Activated naive CD8-positive, alpha-beta T cell (primary cell): Measurements from ENCODE around the gene ZRANB3.
"Not testable (repeated sequence)": the region's sequence is repeated elsewhere in the genome, so short reads cannot be mapped to it uniquely, and the experiment has no call there.

Experiments used
- H3K27ac Mint-ChIP-seq: one replicate; pipeline ENCODE4 v1.8.0; 2021; ENCODE audit warnings: mixed read lengths
- H3K27me3 Mint-ChIP-seq: one replicate; pipeline ENCODE4 v1.8.0; 2021; ENCODE audit warnings: mixed read lengths
- H3K36me3 Mint-ChIP-seq: one replicate; pipeline ENCODE4 v1.8.0; 2021; ENCODE audit warnings: mixed read lengths
- H3K4me1 Mint-ChIP-seq: one replicate; pipeline ENCODE4 v1.8.0; 2021; ENCODE audit warnings: low read depth, mixed read lengths
- H3K4me3 Mint-ChIP-seq: one replicate; pipeline ENCODE4 v1.8.0; 2021; ENCODE audit warnings: mild to moderate bottlenecking, mixed read lengths
- H3K9me3 Mint-ChIP-seq: one replicate; pipeline ENCODE4 v1.8.0; 2021; ENCODE audit warnings: low read depth, mixed read lengths

Gene ZRANB3

DNA sequence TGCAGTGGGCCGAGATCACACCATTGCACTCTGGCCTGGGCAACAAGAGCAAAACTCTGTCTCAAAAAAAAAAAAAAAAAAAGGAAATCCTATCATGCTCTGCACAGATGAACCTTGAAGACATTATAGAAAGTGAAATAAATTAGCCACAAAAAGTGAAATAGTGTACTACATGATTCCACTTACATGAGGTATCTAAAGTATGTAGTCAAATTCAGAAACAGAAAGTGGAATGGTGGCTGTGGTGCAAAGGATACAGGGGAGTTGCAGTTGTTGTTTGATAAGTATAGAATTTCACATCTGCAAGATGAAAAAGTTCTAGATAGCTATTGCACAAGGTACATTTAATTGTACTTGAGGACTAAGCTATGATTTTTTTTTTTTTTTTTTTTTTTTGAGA, 5.2 kb downstream of the ZRANB3 start:
- Mint-ChIP-seq H3K4me1 (peaks cover 6% of the 10 kb centered on the region), H3K27ac (no peak overlapping the region), H3K36me3 (peaks cover 6% of the 10 kb centered on the region), H3K27me3 (no peaks in the 10 kb centered on the region), H3K4me3 (no peak overlapping the region), H3K9me3 (no peaks in the 10 kb centered on the region)

DNA sequence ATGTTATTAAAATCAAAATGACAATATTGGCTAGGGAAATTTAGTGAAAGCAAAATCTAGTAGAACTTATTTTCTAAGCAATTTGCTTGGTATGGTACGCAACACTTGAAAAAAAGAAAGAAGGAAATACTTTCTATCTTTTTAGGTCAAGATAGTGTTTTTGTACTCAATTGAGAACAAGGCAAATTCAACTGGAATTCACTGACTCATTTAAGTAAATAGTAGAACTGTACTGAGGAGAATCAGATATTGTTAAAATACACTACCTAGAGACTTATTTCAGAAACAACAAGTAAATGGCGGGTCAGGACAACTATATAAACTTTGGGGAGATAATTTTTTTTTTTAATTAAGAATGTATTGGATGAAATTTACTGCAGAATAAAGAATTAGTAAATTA, 18.9 kb downstream of the ZRANB3 start:
- Mint-ChIP-seq H3K9me3 (peaks cover 10% of the 10 kb centered on the region), H3K4me3 (no peak overlapping the region), H3K27me3 (no peaks in the 10 kb centered on the region), H3K36me3 (peaks cover 19% of the 10 kb centered on the region), H3K27ac (no peak overlapping the region), H3K4me1 (peaks cover 6% of the 10 kb centered on the region)

DNA sequence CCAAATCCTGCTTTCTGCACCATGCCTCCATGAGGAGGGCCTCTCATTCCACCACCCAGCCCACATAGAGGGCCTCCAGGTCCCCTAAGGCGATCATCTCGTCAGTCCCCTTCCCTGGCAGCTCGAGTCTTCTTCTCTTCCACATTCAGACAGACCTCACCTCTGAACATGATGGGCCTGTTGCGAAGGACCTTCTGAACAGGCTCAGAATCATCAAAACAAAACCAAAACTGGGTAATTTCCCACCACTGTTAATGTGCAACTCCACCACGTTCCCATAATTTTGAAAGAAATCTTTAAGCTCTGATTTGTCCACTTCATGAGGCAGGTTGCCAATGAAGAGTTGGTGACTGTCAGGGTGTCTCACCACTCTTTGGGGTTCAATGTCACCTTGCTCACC, 20.4 kb downstream of the ZRANB3 start:
- H3K4me3 Mint-ChIP-seq: no peak overlapping the region
- H3K9me3 Mint-ChIP-seq: peaks cover 10% of the 10 kb centered on the region
- H3K27ac Mint-ChIP-seq: no peak overlapping the region
- H3K36me3 Mint-ChIP-seq: peaks cover 21% of the 10 kb centered on the region
- H3K27me3 Mint-ChIP-seq: no peaks in the 10 kb centered on the region
- H3K4me1 Mint-ChIP-seq: peaks cover 6% of the 10 kb centered on the region

DNA sequence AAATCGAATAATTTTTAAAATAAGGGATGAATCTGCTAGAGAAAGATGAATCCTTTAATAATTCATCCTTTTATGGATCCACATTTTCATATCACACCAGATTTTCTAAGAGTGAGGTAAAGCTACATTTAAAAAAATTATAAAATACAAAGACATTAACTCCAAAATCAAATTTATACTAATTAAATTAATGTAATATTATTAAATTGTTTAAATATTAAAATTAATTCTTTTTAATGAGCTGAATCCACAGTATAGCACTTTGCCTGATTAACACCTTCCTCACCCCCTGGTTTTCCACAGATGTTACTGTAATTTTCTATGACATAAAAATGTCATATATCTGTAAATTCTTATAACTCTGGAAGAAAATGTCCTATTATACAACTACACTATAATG, 26.2 kb downstream of the ZRANB3 start:
- Mint-ChIP-seq H3K9me3 (peaks cover 5% of the 10 kb centered on the region), H3K4me1 (no peaks in the 10 kb centered on the region), H3K27me3 (no peaks in the 10 kb centered on the region), H3K4me3 (no peak overlapping the region), H3K27ac (no peak overlapping the region), H3K36me3 (peaks cover 39% of the 10 kb centered on the region)

DNA sequence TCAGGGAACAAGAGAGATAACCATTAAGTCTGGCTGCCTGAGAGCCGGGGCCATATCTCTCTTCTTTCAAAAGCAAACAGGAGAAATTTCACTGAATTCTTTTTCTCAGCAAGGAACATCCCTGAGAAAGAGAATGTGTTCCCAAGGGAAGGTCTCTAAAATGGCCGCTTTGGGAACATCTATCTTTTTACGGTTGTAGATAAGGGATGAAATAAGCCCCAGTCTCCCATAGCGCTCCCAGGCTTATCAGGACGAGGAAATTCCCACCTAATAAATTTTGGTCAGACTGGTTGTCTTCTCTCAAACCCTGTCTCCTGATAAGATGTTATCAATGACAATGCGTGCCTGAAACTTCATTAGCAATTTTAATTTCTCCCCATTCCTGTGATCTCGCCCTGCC, 32.4 kb downstream of the ZRANB3 start:
- H3K27me3 Mint-ChIP-seq, H3K27ac Mint-ChIP-seq, H3K4me3 Mint-ChIP-seq, H3K4me1 Mint-ChIP-seq: not testable (repeated sequence)
- peaks cover 19% of the 10 kb centered on the region for H3K9me3 Mint-ChIP-seq
- peaks cover 48% of the 10 kb centered on the region for H3K36me3 Mint-ChIP-seq

DNA sequence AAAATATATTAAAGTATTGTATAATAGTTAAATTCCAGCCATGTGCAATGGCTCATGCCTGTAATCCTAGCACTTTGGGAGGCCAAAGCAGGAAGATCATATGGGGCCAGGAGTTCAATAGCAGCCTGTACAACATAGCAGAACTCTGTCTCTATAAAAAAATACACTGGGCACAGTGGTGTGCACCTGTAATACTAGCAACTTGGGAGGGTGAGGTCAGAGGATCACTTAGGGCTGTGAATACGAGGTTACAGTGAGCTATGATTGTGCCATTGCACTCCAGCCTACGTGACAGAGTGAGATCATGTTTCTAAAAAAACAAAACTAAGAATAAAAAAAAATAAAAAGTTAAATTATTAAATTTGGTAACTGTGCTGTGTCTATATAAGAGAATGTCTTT, 36.1 kb downstream of the ZRANB3 start:
- Mint-ChIP-seq H3K9me3 (peaks cover 15% of the 10 kb centered on the region), H3K27ac (no peak overlapping the region), H3K27me3 (no peaks in the 10 kb centered on the region), H3K36me3 (peaks cover 26% of the 10 kb centered on the region), H3K4me3 (no peak overlapping the region), H3K4me1 (no peaks in the 10 kb centered on the region)

DNA sequence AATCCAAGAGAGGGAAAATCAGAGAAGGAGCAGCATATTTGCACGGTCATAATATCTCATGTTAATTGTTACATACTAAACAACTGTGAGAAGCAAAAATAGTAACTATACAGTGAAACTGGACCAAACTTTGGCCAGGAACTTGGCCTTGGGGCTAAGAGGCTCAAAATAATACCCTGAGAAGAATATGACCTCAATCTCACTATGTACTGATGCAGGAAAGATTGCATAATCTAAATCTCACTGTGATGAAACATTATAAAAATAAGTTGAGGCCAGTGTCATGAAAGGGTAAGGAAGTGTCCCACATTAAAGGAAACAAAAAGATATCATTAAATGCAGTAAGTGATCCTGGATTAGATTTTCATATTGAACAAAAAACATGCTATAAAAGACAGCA, 36.5 kb downstream of the ZRANB3 start:
- H3K4me3 Mint-ChIP-seq: no peak overlapping the region
- H3K27ac Mint-ChIP-seq: no peak overlapping the region
- peaks cover 11% of the 10 kb centered on the region for H3K9me3 Mint-ChIP-seq
- no peaks in the 10 kb centered on the region for H3K27me3 Mint-ChIP-seq
- peaks cover 24% of the 10 kb centered on the region for H3K36me3 Mint-ChIP-seq
- H3K4me1 Mint-ChIP-seq: no peaks in the 10 kb centered on the region

DNA sequence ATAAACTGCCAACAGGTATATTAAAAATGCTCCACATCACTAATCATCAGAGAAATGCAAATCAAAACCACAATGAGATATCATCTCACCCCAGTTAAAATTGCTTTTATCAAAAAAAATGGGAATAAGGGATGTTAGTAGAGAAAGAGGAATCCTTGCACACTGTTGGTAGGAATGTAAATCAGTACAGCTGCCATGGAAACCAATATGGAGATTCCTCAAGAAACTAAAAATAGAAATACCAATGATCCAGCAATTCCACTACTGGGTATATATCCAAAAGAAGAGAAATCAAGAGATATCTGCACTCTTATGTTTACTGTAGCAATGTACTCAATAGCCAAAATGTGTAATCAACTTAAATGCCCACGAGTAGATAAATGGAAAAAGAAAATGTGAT, 40.6 kb downstream of the ZRANB3 start:
- Mint-ChIP-seq H3K36me3 (peaks cover 25% of the 10 kb centered on the region), H3K4me3 (no peak overlapping the region), H3K27ac (no peak overlapping the region), H3K9me3 (peaks cover 4% of the 10 kb centered on the region), H3K4me1 (no peaks in the 10 kb centered on the region), H3K27me3 (no peaks in the 10 kb centered on the region)

DNA sequence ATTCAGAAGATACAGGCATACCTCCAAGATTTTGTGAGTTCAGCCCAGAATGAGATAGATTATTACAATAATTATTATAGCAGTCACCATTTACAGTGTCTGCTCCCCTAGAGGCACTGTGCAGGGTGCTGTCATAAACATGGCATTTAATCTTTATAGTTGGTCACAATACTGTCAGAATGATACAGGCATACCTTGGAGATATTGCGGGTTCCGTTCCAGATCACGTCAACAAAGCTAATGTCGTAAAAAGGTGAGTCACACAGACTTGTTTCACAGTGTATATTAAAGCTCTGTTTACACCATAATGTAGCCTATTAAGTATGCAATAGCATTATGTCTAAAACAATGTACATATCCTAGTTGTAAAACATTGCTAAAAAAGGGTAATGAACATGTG, 45.6 kb downstream of the ZRANB3 start:
- H3K27ac Mint-ChIP-seq: no peak overlapping the region
- no peaks in the 10 kb centered on the region for H3K4me1 Mint-ChIP-seq
- H3K27me3 Mint-ChIP-seq: no peaks in the 10 kb centered on the region
- H3K36me3 Mint-ChIP-seq: peaks cover 27% of the 10 kb centered on the region
- H3K9me3 Mint-ChIP-seq: no peaks in the 10 kb centered on the region
- H3K4me3 Mint-ChIP-seq: no peak overlapping the region

DNA sequence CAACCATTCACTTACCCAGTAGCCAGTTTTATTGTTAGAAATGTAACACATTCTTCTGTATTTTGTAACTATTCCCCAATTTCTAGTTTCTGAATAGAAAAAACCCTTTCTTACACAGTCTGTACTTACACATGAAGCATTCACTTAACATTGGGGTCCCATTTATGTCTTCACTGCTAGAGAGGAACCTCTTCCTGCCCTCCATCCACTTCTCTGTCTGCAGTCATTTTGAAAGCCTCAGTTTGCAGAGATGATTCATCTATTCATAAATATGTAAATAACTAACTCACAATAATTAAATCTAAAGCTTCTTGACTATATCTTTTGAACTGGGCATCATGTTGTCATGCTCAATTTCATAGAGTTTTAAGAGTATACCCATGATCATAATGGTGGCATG, 55.9 kb downstream of the ZRANB3 start:
- H3K4me3 Mint-ChIP-seq: no peak overlapping the region
- H3K27me3 Mint-ChIP-seq: no peaks in the 10 kb centered on the region
- peaks cover 2% of the 10 kb centered on the region for H3K4me1 Mint-ChIP-seq
- no peaks in the 10 kb centered on the region for H3K9me3 Mint-ChIP-seq
- H3K36me3 Mint-ChIP-seq: no peaks in the 10 kb centered on the region
- H3K27ac Mint-ChIP-seq: no peak overlapping the region

DNA sequence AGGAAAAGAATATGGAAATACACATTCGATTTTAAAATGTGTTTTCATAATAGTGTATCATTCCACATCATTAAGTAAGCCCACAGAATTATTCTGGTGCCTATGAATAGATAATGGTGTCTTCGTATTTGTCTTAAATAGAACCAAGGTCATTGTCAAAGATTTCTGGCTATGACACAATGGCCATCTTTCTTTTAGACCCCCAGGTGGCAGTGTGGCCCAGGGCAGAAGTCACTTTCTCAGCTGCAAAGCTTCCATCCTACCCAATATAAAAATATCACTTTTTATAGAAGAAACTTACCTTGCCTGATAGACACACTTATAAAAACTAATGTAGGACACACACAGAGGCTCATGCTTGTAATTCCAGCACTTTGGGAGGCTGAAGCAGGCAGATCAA, 57.5 kb downstream of the ZRANB3 start:
- H3K27me3 Mint-ChIP-seq: no peaks in the 10 kb centered on the region
- H3K9me3 Mint-ChIP-seq: no peaks in the 10 kb centered on the region
- H3K36me3 Mint-ChIP-seq: no peaks in the 10 kb centered on the region
- H3K4me1 Mint-ChIP-seq: peaks cover 2% of the 10 kb centered on the region
- H3K27ac Mint-ChIP-seq: no peak overlapping the region
- H3K4me3 Mint-ChIP-seq: no peak overlapping the region

DNA sequence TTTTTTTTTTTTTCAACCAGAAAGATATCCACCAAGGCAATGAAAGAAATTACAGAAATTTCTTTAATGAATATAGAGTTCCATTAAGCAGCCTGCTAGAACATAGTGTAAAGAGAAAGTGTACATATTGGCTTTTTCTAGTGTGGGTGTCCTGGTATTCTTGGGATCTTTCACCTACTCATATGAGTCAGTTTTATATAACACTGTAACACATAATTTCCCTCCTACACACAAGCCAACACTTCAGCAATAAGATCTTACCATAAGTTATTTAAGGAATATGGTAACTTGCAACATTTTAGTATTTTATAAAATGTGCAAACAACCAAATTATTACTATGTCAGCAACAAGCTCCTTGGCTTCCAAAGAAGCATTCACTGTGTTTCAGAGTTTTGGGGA, 59.9 kb downstream of the ZRANB3 start:
- Mint-ChIP-seq H3K27ac (no peak overlapping the region), H3K9me3 (no peaks in the 10 kb centered on the region), H3K36me3 (peaks cover 2% of the 10 kb centered on the region), H3K4me1 (peaks cover 2% of the 10 kb centered on the region), H3K4me3 (no peak overlapping the region), H3K27me3 (no peaks in the 10 kb centered on the region)

DNA sequence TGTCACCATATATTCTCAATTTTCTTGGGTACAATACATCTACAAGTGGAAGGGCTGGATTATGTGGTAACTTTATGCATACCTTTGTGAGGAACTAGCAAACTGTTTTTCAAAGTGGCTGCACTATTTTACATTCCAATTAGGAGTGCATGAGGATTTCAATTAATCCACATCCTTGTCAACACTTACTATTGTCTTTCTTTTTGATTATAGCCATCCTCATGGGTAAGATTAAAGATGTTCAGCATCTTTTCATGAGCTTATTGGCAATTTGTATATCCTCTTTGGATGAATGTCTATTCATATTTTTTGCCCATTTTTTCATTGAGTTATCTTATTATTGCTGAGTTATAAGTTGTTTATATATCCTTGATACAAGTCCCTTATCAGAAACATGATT, 73.7 kb downstream of the ZRANB3 start:
- Mint-ChIP-seq H3K4me3 (no peak overlapping the region), H3K27me3 (no peaks in the 10 kb centered on the region), H3K36me3 (peaks cover 31% of the 10 kb centered on the region), H3K9me3 (peaks cover 11% of the 10 kb centered on the region), H3K27ac (no peak overlapping the region), H3K4me1 (no peaks in the 10 kb centered on the region)

DNA sequence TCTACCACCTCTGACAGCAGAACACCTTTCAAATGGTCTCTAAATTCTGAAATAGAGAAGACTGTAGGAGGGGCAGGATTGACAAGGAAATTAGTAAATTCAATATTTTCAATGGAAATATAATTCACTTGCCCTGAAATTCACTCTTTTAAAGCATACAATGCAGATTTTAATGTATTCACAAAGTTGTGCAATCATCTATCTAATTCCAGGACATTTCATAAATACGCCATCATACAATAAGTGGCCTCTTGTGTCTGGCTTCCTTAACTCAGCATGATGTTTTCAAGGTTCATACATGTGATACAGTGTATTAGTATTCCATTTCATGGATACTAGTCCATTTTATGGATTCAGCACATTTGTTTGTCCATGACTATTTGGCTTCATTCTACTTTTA, 74.2 kb downstream of the ZRANB3 start:
- H3K9me3 Mint-ChIP-seq: peaks cover 15% of the 10 kb centered on the region
- no peaks in the 10 kb centered on the region for H3K4me1 Mint-ChIP-seq
- H3K36me3 Mint-ChIP-seq: peaks cover 34% of the 10 kb centered on the region
- H3K27me3 Mint-ChIP-seq: no peaks in the 10 kb centered on the region
- no peak overlapping the region for H3K27ac Mint-ChIP-seq
- H3K4me3 Mint-ChIP-seq: no peak overlapping the region

DNA sequence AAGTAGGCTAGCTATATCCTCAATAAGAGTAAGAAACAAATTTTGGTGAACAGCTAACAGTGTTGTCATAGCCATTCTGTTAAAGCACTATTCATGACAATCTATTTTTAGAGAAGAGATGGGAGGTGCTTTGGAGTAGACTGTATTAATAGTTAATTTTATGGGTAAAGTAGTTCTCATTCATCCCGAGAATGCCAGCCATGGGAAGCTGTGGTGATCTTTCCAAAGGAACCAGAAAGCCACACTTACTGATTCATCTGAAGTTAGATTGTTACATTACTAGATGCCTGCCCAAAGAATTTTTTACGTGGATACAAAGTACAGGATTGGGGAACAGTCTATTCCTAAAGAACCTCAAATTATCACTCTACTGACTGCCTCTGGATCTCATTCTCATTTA, 74.6 kb downstream of the ZRANB3 start:
- H3K27me3 Mint-ChIP-seq: no peaks in the 10 kb centered on the region
- H3K4me3 Mint-ChIP-seq: no peak overlapping the region
- peaks cover 38% of the 10 kb centered on the region for H3K36me3 Mint-ChIP-seq
- H3K9me3 Mint-ChIP-seq: peaks cover 18% of the 10 kb centered on the region
- H3K27ac Mint-ChIP-seq: no peak overlapping the region
- no peaks in the 10 kb centered on the region for H3K4me1 Mint-ChIP-seq

DNA sequence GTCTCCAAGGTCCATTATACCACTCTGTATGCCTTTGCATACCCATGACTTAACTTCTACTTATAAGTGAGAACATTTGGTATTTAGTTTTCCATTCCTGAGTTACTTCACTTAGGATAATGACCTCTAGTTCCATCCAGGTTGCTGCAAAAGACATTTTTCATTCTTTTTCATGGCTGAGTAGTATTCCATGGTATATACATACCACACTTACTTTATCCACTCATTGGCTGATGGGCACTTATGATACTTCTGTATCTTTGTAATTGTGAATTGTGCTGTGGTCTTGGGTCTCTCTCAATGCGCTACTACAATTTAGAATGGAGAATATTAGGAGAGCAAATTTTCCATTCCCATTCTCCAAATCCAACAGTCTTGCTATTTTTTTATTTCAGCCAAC, 76.4 kb downstream of the ZRANB3 start:
- H3K36me3 Mint-ChIP-seq: peaks cover 43% of the 10 kb centered on the region
- no peak overlapping the region for H3K4me3 Mint-ChIP-seq
- H3K9me3 Mint-ChIP-seq: peaks cover 18% of the 10 kb centered on the region

DNA sequence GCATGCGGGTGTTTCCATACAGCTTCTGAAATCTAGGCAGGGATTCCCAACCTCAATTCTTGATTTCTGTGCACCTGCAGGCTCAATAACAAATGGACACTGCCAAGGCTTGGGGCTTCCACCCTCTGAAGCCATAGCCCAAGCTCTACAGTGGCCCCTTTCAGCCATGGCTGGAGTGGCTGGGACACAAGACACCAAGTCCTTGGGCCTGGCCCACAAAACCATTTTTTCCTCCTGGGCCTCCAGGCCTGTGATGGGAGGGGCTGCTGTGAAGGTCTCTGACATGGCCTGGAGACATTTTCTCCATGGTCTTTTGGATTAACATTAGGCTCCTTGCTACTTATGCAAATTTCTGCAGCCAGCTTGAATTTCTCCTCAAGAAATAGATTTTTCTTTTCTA, 78.0 kb downstream of the ZRANB3 start:
- H3K4me3 Mint-ChIP-seq, H3K27me3 Mint-ChIP-seq, H3K4me1 Mint-ChIP-seq, H3K27ac Mint-ChIP-seq: not testable (repeated sequence)
- peaks cover 41% of the 10 kb centered on the region for H3K36me3 Mint-ChIP-seq
- H3K9me3 Mint-ChIP-seq: peaks cover 16% of the 10 kb centered on the region

More for the DNA sequence above, 76.4 kb downstream of the ZRANB3 start:
- no peak overlapping the region for H3K27ac Mint-ChIP-seq
- no peaks in the 10 kb centered on the region for H3K27me3 Mint-ChIP-seq
- no peaks in the 10 kb centered on the region for H3K4me1 Mint-ChIP-seq
